DOHH2 (cell line): ENCODE data around the gene SCNN1G.

Experiments used
- EZH2phosphoT487 ChIP-seq: fragments of 200-600 bp; sonication (generic); IDR thresholded peaks from 2 replicates; pipeline ENCODE4 v1.6.1; 2017; ENCODE audit warnings: borderline replicate concordance, mild to moderate bottlenecking, antibody characterized with exemption, low read length, moderate library complexity, mixed read lengths
- TF ChIP-seq, protein P1 (sequence below): fragments of 200-600 bp; sonication (generic); IDR thresholded peaks from one replicate; pipeline ENCODE4 v1.5.1; 2014; ENCODE audit warnings: antibody characterized with exemption, mild to moderate bottlenecking, low read depth, low read length; ENCODE audit not compliant: poor library complexity, severe bottlenecking

GRCh38 chr16:23245268-23245667, 62.7 kb downstream of the SCNN1G start:
- TF ChIP-seq, protein P1, sequence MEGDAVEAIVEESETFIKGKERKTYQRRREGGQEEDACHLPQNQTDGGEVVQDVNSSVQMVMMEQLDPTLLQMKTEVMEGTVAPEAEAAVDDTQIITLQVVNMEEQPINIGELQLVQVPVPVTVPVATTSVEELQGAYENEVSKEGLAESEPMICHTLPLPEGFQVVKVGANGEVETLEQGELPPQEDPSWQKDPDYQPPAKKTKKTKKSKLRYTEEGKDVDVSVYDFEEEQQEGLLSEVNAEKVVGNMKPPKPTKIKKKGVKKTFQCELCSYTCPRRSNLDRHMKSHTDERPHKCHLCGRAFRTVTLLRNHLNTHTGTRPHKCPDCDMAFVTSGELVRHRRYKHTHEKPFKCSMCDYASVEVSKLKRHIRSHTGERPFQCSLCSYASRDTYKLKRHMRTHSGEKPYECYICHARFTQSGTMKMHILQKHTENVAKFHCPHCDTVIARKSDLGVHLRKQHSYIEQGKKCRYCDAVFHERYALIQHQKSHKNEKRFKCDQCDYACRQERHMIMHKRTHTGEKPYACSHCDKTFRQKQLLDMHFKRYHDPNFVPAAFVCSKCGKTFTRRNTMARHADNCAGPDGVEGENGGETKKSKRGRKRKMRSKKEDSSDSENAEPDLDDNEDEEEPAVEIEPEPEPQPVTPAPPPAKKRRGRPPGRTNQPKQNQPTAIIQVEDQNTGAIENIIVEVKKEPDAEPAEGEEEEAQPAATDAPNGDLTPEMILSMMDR, result no peak
- TF ChIP-seq EZH2phosphoT487, result no peak
